H1 (cell line): ENCODE data around the gene COL5A1. TPM values are rescaled to one million over a fixed set of nuclear protein-coding genes. Genes with fewer than 3 reads are reported as not detected.
A peak's percentile ranks its signal among the peaks of the same experiment; 100 is the strongest.

Experiments used
- CTCF ChIA-PET: fragments of 300-600 bp; sonication (Branson Sonifier 250); formaldehyde crosslinking; loops from one replicate; lab custom pipeline; 2021; ENCODE audit not compliant: partially characterized antibody; lab: Charles Lee
- POLR2A ChIA-PET: fragments of 300-600 bp; sonication (Branson Sonifier 250); formaldehyde crosslinking; loops from one replicate; lab custom pipeline; 2021; ENCODE audit warnings: inconsistent platforms; ENCODE audit not compliant: partially characterized antibody; lab: Charles Lee
- DNase-seq, 2 experiments: peaks; one replicate each; pipeline versions ENCODE4 v3.0.0 to v3.0.0-alpha.2; 2010 to 2022; ENCODE audit warnings: low spot score in 2 of 2, low read depth in 1 of 2, mixed read lengths in 1 of 2
- FAIRE-seq: peaks from 2 replicates; lab custom pipeline; 2011; peaks lifted over from hg19 to GRCh38; lab: Jason Lieb, UNC
- H2AFZ ChIP-seq: 2 replicates; pipeline ENCODE4 v1.8.1; 2012; ENCODE audit warnings: low read length, inconsistent platforms
- H2AK5ac ChIP-seq: 2 replicates; pipeline ENCODE4 v1.6.1; 2013; ENCODE audit warnings: low read depth, low read length
- H2BK120ac ChIP-seq: replicated peaks from 2 replicates; pipeline ENCODE3; 2013; ENCODE audit warnings: low read depth, low read length, inconsistent platforms
- H2BK12ac ChIP-seq: 2 replicates; pipeline ENCODE4 v1.6.1; 2013; ENCODE audit warnings: low read depth, low read length
- H2BK15ac ChIP-seq: 2 replicates; pipeline ENCODE4 v1.6.1; 2013; ENCODE audit warnings: low read length
- H2BK20ac ChIP-seq: 2 replicates; pipeline ENCODE4 v1.6.1; 2013; ENCODE audit warnings: low read length
- H2BK5ac ChIP-seq: 2 replicates; pipeline ENCODE4 v1.6.1; 2013; ENCODE audit warnings: low read depth, low read length
- H3K14ac ChIP-seq: 2 replicates; pipeline ENCODE4 v1.6.1; 2013; ENCODE audit warnings: inconsistent platforms; ENCODE audit not compliant: insufficient read length
- H3K18ac ChIP-seq: 2 replicates; pipeline ENCODE4 v1.6.1; 2013; ENCODE audit warnings: low read length; ENCODE audit errors: extremely low read depth
- H3K23ac ChIP-seq: 2 replicates; pipeline ENCODE4 v1.6.1; 2013; ENCODE audit warnings: inconsistent platforms; ENCODE audit not compliant: insufficient read length
- H3K23me2 ChIP-seq: 2 replicates; pipeline ENCODE4 v1.6.1; 2013; ENCODE audit warnings: low read depth, low read length
- H3K27ac ChIP-seq: 2 replicates; pipeline ENCODE4 v1.6.1; 2011; ENCODE audit warnings: low read depth, low read length, inconsistent platforms
- H3K27me3 ChIP-seq, 4 experiments: replicated peaks in 1 of 4; 1 replicate in 1 of 4; 2 replicates in 3 of 4; pipeline versions ENCODE4 v1.6.1 to v1.8.1; 2011 to 2013; ENCODE audit warnings: low read length in 3 of 4, mild to moderate bottlenecking in 3 of 4, inconsistent platforms in 2 of 4, mixed read lengths in 2 of 4, moderate library complexity in 1 of 4; ENCODE audit not compliant: control insufficient read depth in 3 of 4, insufficient read depth in 3 of 4; ENCODE audit errors: extremely low read depth in 1 of 4
- H3K36me3 ChIP-seq, 4 experiments: 2 replicates each; pipeline versions ENCODE4 v1.6.1 to v1.8.1; 2011 to 2013; ENCODE audit warnings: mild to moderate bottlenecking in 4 of 4, low read length in 3 of 4, moderate library complexity in 2 of 4, control low read depth in 1 of 4, inconsistent platforms in 1 of 4; ENCODE audit not compliant: insufficient read depth in 4 of 4, control insufficient read depth in 2 of 4
- H3K4ac ChIP-seq: replicated peaks from 2 replicates; pipeline ENCODE3; 2013; ENCODE audit warnings: low read length, low read depth, mixed read lengths, inconsistent platforms; ENCODE audit not compliant: insufficient read length
- H3K4me1 ChIP-seq, 4 experiments: replicated peaks in 1 of 4; 1 replicate in 1 of 4; 2 replicates in 3 of 4; pipeline versions ENCODE4 v1.6.1 to v1.8.1; 2011 to 2013; ENCODE audit warnings: low read length in 3 of 4, inconsistent platforms in 2 of 4, mixed read lengths in 1 of 4; ENCODE audit not compliant: insufficient read depth in 4 of 4, control insufficient read depth in 3 of 4
- H3K4me2 ChIP-seq, 2 experiments: 2 replicates each; pipeline versions ENCODE4 v1.6.1 to v1.8.1; 2011 to 2013; ENCODE audit warnings: low read depth in 2 of 2, low read length in 2 of 2, control low read depth in 1 of 2, inconsistent platforms in 1 of 2, mild to moderate bottlenecking in 1 of 2; ENCODE audit not compliant: insufficient read depth in 1 of 2
- H3K4me3 ChIP-seq, 4 experiments: fragments of 200-600, 300-600 bp in 1 of 4; sonication (generic), shearing (Covaris generic), sonication (Bioruptor Twin) in 1 of 4; 2 replicates each; pipeline versions ENCODE4 v1.5.1 to v1.8.1; 2011 to 2016; ENCODE audit warnings: low read length in 4 of 4, low read depth in 3 of 4, control low read depth in 2 of 4, inconsistent platforms in 2 of 4, mild to moderate bottlenecking in 2 of 4, mixed read lengths in 1 of 4, moderate library complexity in 1 of 4; ENCODE audit not compliant: insufficient read depth in 2 of 4; ENCODE audit errors: extremely low read depth in 1 of 4
- H3K56ac ChIP-seq: replicated peaks from 2 replicates; pipeline ENCODE3; 2013; ENCODE audit warnings: low read depth, mild to moderate bottlenecking, mixed read lengths, low read length, inconsistent platforms; ENCODE audit not compliant: insufficient read length
- H3K79me1 ChIP-seq: 2 replicates; pipeline ENCODE4 v1.6.1; 2013; ENCODE audit warnings: low read depth, low read length, control low read depth
- H3K79me2 ChIP-seq, 2 experiments: 2 replicates each; pipeline versions ENCODE4 v1.6.1 to v1.8.1; 2012 to 2013; ENCODE audit warnings: low read length in 2 of 2, mild to moderate bottlenecking in 2 of 2, inconsistent platforms in 1 of 2; ENCODE audit not compliant: insufficient read depth in 2 of 2, control insufficient read depth in 1 of 2
- H3K9ac ChIP-seq, 4 experiments: replicated peaks in 1 of 4; 1 replicate in 1 of 4; 2 replicates in 3 of 4; pipeline versions ENCODE4 v1.6.1 to v1.8.1; 2011 to 2013; ENCODE audit warnings: low read depth in 3 of 4, low read length in 3 of 4, control low read depth in 2 of 4, mild to moderate bottlenecking in 2 of 4, moderate library complexity in 2 of 4, inconsistent platforms in 1 of 4; ENCODE audit errors: extremely low read depth in 1 of 4
- H3K9me3 ChIP-seq, 2 experiments: 2 replicates each; pipeline versions ENCODE4 v1.6.1 to v1.8.1; 2012 to 2013; ENCODE audit warnings: mild to moderate bottlenecking in 2 of 2, moderate library complexity in 2 of 2, control low read depth in 1 of 2, inconsistent platforms in 1 of 2, low read depth in 1 of 2, low read length in 1 of 2, mixed read lengths in 1 of 2; ENCODE audit not compliant: insufficient read depth in 2 of 2
- H4K20me1 ChIP-seq, 2 experiments: replicated peaks in 1 of 2; 2 replicates each; pipeline versions ENCODE3 to v1.8.1; 2011 to 2013; ENCODE audit warnings: inconsistent platforms in 2 of 2, low read length in 2 of 2, mild to moderate bottlenecking in 1 of 2; ENCODE audit not compliant: insufficient read depth in 2 of 2, control insufficient read depth in 1 of 2
- H4K5ac ChIP-seq: 2 replicates; pipeline ENCODE4 v1.6.1; 2013; ENCODE audit warnings: low read length, low read depth, mixed read lengths, inconsistent platforms; ENCODE audit not compliant: insufficient read length
- H4K8ac ChIP-seq: 2 replicates; pipeline ENCODE4 v1.8.0; 2013; ENCODE audit warnings: mild to moderate bottlenecking, moderate library complexity, low read length, inconsistent platforms; ENCODE audit not compliant: insufficient read depth; ENCODE audit errors: extremely low read depth
- H4K91ac ChIP-seq: replicated peaks from 2 replicates; pipeline ENCODE3; 2013; ENCODE audit warnings: low read length, mixed read lengths, inconsistent platforms; ENCODE audit not compliant: insufficient read length
- ASH2L ChIP-seq: fragments of 200-600, 300-600 bp; sonication (generic); IDR thresholded peaks from one replicate; pipeline ENCODE4 v1.7.1; 2017; ENCODE audit warnings: low read length
- BRCA1 ChIP-seq: IDR thresholded peaks from 2 replicates; pipeline ENCODE4 v1.6.1; 2012; ENCODE audit warnings: low read depth, low read length, improper control_type of control experiment
- CHD2 ChIP-seq: IDR thresholded peaks from 2 replicates; pipeline ENCODE4 v1.6.1; 2012; ENCODE audit warnings: low read length, improper control_type of control experiment
- CTBP2 ChIP-seq: IDR thresholded peaks from 2 replicates; pipeline ENCODE4 v1.7.0; 2011; ENCODE audit warnings: borderline replicate concordance, mild to moderate bottlenecking, moderate library complexity, mixed read lengths, low read length; ENCODE audit not compliant: insufficient read depth, insufficient read length
- GABPA ChIP-seq: IDR thresholded peaks from 2 replicates; pipeline ENCODE4 v1.6.1; 2011; ENCODE audit warnings: mild to moderate bottlenecking, low read length, moderate library complexity, borderline replicate concordance; ENCODE audit not compliant: insufficient read depth
- HDAC6 ChIP-seq: IDR thresholded peaks from one replicate; pipeline ENCODE4 v1.7.1; 2012; ENCODE audit warnings: low read depth, mild to moderate bottlenecking, inconsistent platforms, low read length, moderate library complexity
- JUND ChIP-seq: IDR thresholded peaks from 2 replicates; pipeline ENCODE4 v1.6.1; 2011; ENCODE audit warnings: mild to moderate bottlenecking, improper control_type of control experiment, low read length
- KDM1A ChIP-seq: fragments of 200-600, 300-600 bp; sonication (generic); IDR thresholded peaks from 2 replicates; pipeline ENCODE4 v1.7.1; 2016; ENCODE audit warnings: mild to moderate bottlenecking, low read length, borderline replicate concordance
- MAFK ChIP-seq: IDR thresholded peaks from 2 replicates; pipeline ENCODE4 v1.6.1; 2012; ENCODE audit warnings: low read depth, mild to moderate bottlenecking, improper control_type of control experiment, low read length
- NANOG ChIP-seq: IDR thresholded peaks from 2 replicates; pipeline ENCODE4 v1.6.1; 2011; ENCODE audit warnings: low read length, low read depth, mild to moderate bottlenecking, inconsistent platforms; ENCODE audit not compliant: insufficient read depth, poor library complexity, severe bottlenecking
- NRF1 ChIP-seq: IDR thresholded peaks from 2 replicates; pipeline ENCODE4 v1.6.1; 2011; ENCODE audit warnings: mild to moderate bottlenecking, low read depth, low read length, improper control_type of control experiment
- RNF2 ChIP-seq: fragments of 200-900, 300-1000 bp; sonication (generic); IDR thresholded peaks from 2 replicates; pipeline ENCODE4 v1.7.1; 2016; ENCODE audit warnings: borderline replicate concordance, low read depth, mild to moderate bottlenecking, antibody characterized with exemption, low read length; ENCODE audit not compliant: poor library complexity, severe bottlenecking; ENCODE audit errors: missing control alignments
- SP2 ChIP-seq: IDR thresholded peaks from 2 replicates; pipeline ENCODE4 v1.6.1; 2012; ENCODE audit warnings: mild to moderate bottlenecking, low read length, inconsistent platforms
- TAF1 ChIP-seq: IDR thresholded peaks from 2 replicates; pipeline ENCODE4 v1.6.1; 2011; ENCODE audit warnings: mild to moderate bottlenecking, low read depth, low read length
- TCF12 ChIP-seq: IDR thresholded peaks from 2 replicates; pipeline ENCODE4 v1.6.1; 2011; ENCODE audit warnings: low read depth, mild to moderate bottlenecking, low read length
- WGBS, 2 experiments: shearing (Covaris generic) in 1 of 2; methylation state at CpG; one replicate each; pipeline versions ENCODE4 v1.1.6 to v1.1.7; 2013 to 2015; ENCODE audit warnings: low lambda C conversion rate in 2 of 2, mixed read lengths in 2 of 2, inconsistent platforms in 1 of 2, low coverage in 1 of 2, missing lambda C conversion rate in 1 of 2; ENCODE audit not compliant: insufficient replicate concordance in 2 of 2, insufficient coverage in 1 of 2, insufficient read length in 1 of 2; ENCODE audit errors: extremely low coverage in 1 of 2, missing lambda C conversion rate in 1 of 2; 5-methylcytosine and 5-hydroxymethylcytosine counted together
- polyA plus RNA-seq, 7 experiments: library from polyadenylated mRNA; depleted of rRNA in 3 of 7; stranded (reverse) in 5 of 7; unstranded in 2 of 7; fragments of >200 nt in 5 of 7; fragments of 200-250 nt in 2 of 7; gene quantifications; 1 replicate in 5 of 7; 2 replicates in 1 of 7; 4 replicates in 1 of 7; pipeline versions ENCODE4 v1.2.1 to v1.2.3, GENCODE V29; 2011 to 2013; ENCODE audit warnings: missing spikeins in 2 of 7, mixed read lengths in 2 of 7
- total RNA-seq: library from RNA; stranded (reverse); fragmentation: NEBNext Ultra II Directional; extraction: Animal tissue kit (Norgen Biotek cat#: 25700); gene quantifications from 2 replicates; pipeline ENCODE4 v1.2.1, GENCODE V29; 2021

Gene COL5A1
- total and polyA plus RNA-seq, 2 of the 8 experiments (the other 6 are each of a cell fraction or from before 2014, with no cell fraction given): 3.8 to 12.0 TPM

GRCh38 chr9:134843740-134844139, 202.1 kb downstream of the COL5A1 start:
- no peaks in the 10 kb centered on the region for H3K4me1 ChIP-seq
- no peak overlapping the region for H2BK5ac ChIP-seq
- no peak for TF ChIP-seq RNF2
- no peak for TF ChIP-seq NRF1
- TF ChIP-seq SP2: no peak
- TF ChIP-seq TCF12: no peak
- TF ChIP-seq JUND: no peak
- no peak for TF ChIP-seq BRCA1
- no peak for TF ChIP-seq CHD2
- no peak for TF ChIP-seq ASH2L
- no peak for TF ChIP-seq CTBP2
- TF ChIP-seq MAFK: no peak
- no peak for TF ChIP-seq GABPA
- no peak for TF ChIP-seq KDM1A
- no peak for TF ChIP-seq HDAC6
- no peak for TF ChIP-seq NANOG
- no peak for TF ChIP-seq TAF1
- peaks cover 8% of the 10 kb centered on the region; the same call in 1 of the 2 replicates for H3K23me2 ChIP-seq
- DNase-seq (no peak), FAIRE-seq (no peak)
- H3K27me3 ChIP-seq: no peaks in the 10 kb centered on the region
- peaks cover 0 to 4% of the 10 kb centered on the region in 2 experiments for H4K20me1 ChIP-seq
- ChIA-PET POLR2A (no interaction called here), CTCF (no interaction called here)
- H3K9me3 ChIP-seq: peaks cover 0 to 8% of the 10 kb centered on the region in 2 experiments; a peak in 1 of 4 replicates
- H3K23ac ChIP-seq: no peak overlapping the region
- no peak overlapping the region; a peak in 1 of 7 replicates for H3K9ac ChIP-seq
- H2AK5ac ChIP-seq: no peak overlapping the region
- H3K56ac ChIP-seq: no peak overlapping the region
- no peak overlapping the region for H3K4me3 ChIP-seq
- no peaks in the 10 kb centered on the region; a peak in 1 of 8 replicates for H3K36me3 ChIP-seq
- no peak overlapping the region for H2BK20ac ChIP-seq
- H4K5ac ChIP-seq: no peak overlapping the region
- H3K79me1 ChIP-seq: no peaks in the 10 kb centered on the region
- H4K8ac ChIP-seq: peak overlapping the region; percentile 62; the same call in 1 of the 2 replicates
- no peak overlapping the region for H3K4me2 ChIP-seq
- no peak overlapping the region for H2BK12ac ChIP-seq
- H3K14ac ChIP-seq: no peak overlapping the region
- no peak overlapping the region for H3K4ac ChIP-seq
- H3K18ac ChIP-seq: no peak overlapping the region
- no peak overlapping the region for H2AFZ ChIP-seq
- no peak overlapping the region for H3K27ac ChIP-seq
- H3K79me2 ChIP-seq: no peaks in the 10 kb centered on the region
- no peak overlapping the region for H2BK120ac ChIP-seq
- WGBS, 2 experiments: 95% methylated on average over 16 of the region's 18 CpGs; no CpG with 5 or more reads in 1 of the 2 experiments
- H4K91ac ChIP-seq: no peak overlapping the region
- no peak overlapping the region for H2BK15ac ChIP-seq
